NCI-H2171 treated with DMSO at 0.1 percent for 48 hours (cell line): ENCODE data around the gene FOXD4L3.
"Not testable (repeated sequence)": the region's sequence is repeated elsewhere in the genome, so short reads cannot be mapped to it uniquely, and the experiment has no call there.

Experiments
- DNase-seq: peaks from one replicate; lab custom pipeline; 2025; lab: John Stamatoyannopoulos, UW

Gene FOXD4L3

DNA sequence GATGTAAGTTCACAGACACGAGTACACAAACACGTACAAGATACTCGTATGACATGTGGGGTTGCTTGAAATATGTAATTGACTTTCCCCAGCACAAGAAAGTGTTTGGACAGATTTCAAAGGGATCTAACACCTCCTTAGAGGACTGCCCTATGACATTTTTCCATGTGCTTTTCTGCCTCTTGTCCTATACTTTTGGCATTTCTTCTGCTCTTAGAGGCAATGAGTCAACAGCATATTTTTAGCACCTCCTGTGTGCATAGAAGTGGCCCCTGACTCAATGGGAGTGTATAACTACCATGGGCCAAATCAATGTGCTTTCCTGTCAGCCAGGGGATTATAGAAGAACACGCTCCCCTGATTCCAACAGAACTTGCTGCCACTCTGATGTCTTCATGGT lies 49.0 kb downstream of the FOXD4L3 start:
- not testable (repeated sequence) for DNase-seq
